Duodenal mucosa (tissue), 2 donors: ENCODE results near the gene CLEC3A.
"Not testable (repeated sequence)": the region's sequence is repeated elsewhere in the genome, so short reads cannot be mapped to it uniquely, and the experiment has no call there.

ENCODE experiments used
- H3K27ac ChIP-seq: one replicate; pipeline ENCODE4 v1.7.0; 2013; ENCODE audit warnings: low read depth, low read length
- H3K27me3 ChIP-seq, 2 donors: one replicate each; pipeline ENCODE4 v1.7.0; 2013; ENCODE audit warnings: low read length in 2 of 2, control low read depth in 1 of 2; ENCODE audit not compliant: insufficient read depth in 2 of 2, control insufficient read depth in 1 of 2
- H3K36me3 ChIP-seq, 2 donors: one replicate each; pipeline ENCODE4 v1.7.0; 2013; ENCODE audit warnings: low read length in 2 of 2, control low read depth in 1 of 2; ENCODE audit not compliant: insufficient read depth in 2 of 2, control insufficient read depth in 1 of 2
- H3K4me1 ChIP-seq, 2 donors: one replicate each; pipeline ENCODE4 v1.7.0; 2013; ENCODE audit warnings: low read length in 2 of 2, control low read depth in 1 of 2; ENCODE audit not compliant: insufficient read depth in 2 of 2, control insufficient read depth in 1 of 2
- H3K4me3 ChIP-seq, 2 donors: one replicate each; pipeline ENCODE4 v1.7.0; 2013; ENCODE audit warnings: low read length in 2 of 2, low read depth in 1 of 2
- H3K9ac ChIP-seq, 2 donors: one replicate each; pipeline ENCODE4 v1.7.0; 2013; ENCODE audit warnings: low read length in 2 of 2, low read depth in 1 of 2
- H3K9me3 ChIP-seq, 2 donors: one replicate each; pipeline ENCODE4 v1.7.0; 2013; ENCODE audit warnings: low read length in 2 of 2, control low read depth in 1 of 2; ENCODE audit not compliant: control insufficient read depth in 1 of 2

CLEC3A gene

DNA sequence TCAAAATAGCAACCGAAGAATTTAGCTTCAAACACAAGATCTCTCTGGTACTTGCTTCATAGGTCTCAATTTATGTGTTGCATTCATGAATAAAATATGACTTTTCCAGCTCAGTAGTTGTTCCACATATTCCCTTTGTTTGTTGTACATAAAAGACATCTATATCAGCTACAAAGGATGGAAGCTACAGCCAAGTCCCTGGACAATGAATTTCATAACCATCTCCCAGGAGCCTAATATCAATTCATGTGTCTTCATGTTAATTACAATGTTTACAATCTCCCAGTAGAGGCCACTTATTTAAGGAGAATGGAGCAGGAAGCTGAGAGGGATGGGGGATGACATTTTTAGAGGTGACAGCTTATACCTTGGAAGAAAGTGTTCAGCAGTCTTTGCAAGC lies 3.3 kb downstream of the CLEC3A start:
- Histone ChIP-seq H3K27ac (no peak overlapping the region), H3K9ac (no peak overlapping the region), H3K9me3 (no peaks in the 10 kb centered on the region), H3K4me1 (no peaks in the 10 kb centered on the region), H3K27me3 (no peaks in the 10 kb centered on the region), H3K4me3 (no peak overlapping the region), H3K36me3 (no peaks in the 10 kb centered on the region)

- H3K9me3 ChIP-seq: no peaks in the 10 kb centered on the region
- H3K27ac ChIP-seq: no peak overlapping the region
- no peaks in the 10 kb centered on the region for H3K36me3 ChIP-seq
- H3K4me3 ChIP-seq: no peak overlapping the region
- no peak overlapping the region for H3K9ac ChIP-seq
- no peaks in the 10 kb centered on the region for H3K4me1 ChIP-seq
- no peaks in the 10 kb centered on the region for H3K27me3 ChIP-seq
These were observed 5.7 kb downstream of the CLEC3A start for GRCh38 chr16:78028018-78028417.

DNA sequence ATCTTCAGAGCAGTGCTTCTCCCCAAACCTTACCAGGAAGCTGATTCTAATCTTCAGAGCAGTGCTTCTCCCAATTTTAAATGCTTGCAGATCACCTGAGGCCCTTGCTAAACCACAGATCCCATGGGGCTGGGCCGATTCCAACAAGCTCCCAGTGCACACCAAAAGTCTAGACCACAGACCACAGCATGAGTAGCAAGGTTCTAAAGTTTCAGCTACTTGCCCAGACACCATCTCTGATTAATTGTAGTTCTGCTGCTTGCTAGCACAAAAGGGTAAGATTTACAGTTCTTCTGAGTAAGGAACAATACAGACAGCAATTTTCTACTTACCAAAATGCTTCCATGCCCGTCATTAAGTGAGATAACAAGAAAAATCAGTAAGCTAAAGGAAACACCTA lies 12.2 kb downstream of the CLEC3A start:
- Histone ChIP-seq H3K4me3 (no peak overlapping the region), H3K4me1 (no peaks in the 10 kb centered on the region)

DNA sequence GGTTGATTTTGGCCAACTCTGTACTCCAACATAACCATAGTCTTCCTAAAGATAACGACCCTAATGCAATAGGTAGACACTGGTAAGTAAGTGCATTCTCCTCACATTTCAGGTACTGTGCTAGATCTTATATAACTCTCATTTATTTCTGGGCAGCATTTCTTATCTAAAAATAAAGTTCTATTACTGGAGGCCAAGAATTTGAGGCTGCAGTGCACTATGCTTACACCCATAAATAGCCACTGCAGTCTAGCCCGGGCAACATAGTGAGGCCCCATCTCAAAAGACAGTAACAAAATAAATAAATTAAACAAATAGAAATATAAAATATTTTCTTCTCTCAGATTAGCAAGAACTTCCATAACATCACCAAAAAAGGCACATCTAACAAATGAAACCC lies 12.7 kb downstream of the CLEC3A start:
- Histone ChIP-seq H3K4me1 (no peaks in the 10 kb centered on the region), H3K9me3 (no peaks in the 10 kb centered on the region), H3K4me3 (no peak overlapping the region), H3K9ac (no peak overlapping the region), H3K27me3 (no peaks in the 10 kb centered on the region), H3K27ac (no peak overlapping the region), H3K36me3 (no peaks in the 10 kb centered on the region)

More for the DNA sequence above, 12.2 kb downstream of the CLEC3A start:
- Histone ChIP-seq H3K9ac (no peak overlapping the region), H3K27ac (no peak overlapping the region), H3K9me3 (no peaks in the 10 kb centered on the region), H3K27me3 (no peaks in the 10 kb centered on the region), H3K36me3 (no peaks in the 10 kb centered on the region)

DNA sequence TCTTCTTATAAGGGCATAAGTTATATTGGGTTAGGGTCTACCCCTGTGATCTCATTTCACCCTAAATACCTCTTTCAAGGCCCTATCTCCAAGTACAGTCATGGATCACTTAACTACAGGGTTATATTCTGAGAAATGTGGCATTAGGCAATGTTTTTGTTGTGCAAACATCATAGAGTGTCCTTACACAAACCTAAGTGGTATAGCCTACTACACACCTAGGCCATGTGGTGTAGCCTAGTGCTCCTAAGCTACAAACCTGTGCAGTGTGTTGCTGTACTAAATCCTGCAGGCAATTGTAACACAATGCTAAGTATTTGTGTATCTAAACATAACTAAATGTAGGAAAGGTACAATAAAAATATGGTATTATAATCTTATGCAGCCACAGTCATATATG lies 18.0 kb downstream of the CLEC3A start:
- no peak overlapping the region for H3K4me3 ChIP-seq
- no peak overlapping the region for H3K9ac ChIP-seq
- no peaks in the 10 kb centered on the region for H3K27me3 ChIP-seq
- H3K9me3 ChIP-seq: no peaks in the 10 kb centered on the region
- H3K27ac ChIP-seq: no peak overlapping the region
- H3K36me3 ChIP-seq: no peaks in the 10 kb centered on the region
- H3K4me1 ChIP-seq: no peaks in the 10 kb centered on the region

DNA sequence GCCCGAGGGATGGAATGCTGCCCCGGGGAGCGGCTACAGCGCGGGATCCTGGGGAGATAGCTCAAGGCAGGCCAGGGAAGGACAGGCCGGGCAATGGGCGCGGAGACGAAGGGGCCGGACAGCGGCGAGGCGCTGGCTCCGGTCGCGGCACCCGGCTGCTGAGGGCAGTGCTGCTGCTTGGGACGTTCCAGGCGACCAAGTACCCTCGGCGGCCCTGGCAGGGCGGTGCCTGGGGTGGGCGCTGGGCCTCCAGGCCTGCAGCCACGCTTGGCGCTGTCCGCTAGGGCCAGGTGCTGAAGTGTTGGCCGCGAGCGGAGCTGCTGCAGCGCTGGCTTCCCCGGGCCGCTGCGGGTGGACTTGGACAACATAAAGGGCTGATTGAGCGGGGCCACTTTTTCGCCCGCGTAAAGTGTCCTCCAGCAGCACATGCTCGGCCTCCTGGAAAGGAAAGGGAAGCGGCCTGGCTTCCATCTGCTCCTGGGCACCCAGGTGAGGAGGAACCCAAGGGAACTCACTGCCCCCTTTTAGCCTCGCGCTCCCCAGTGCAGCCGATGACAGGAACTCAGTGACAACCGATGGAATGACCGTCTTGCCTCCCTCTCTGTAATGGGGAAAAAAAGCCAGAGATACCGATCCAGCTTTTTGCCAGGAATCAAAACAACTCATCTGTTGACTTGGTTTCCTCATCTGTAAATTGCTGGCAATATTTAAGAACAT lies 23.7 kb downstream of the CLEC3A start:
- H3K4me3 ChIP-seq: no peak overlapping the region
- no peaks in the 10 kb centered on the region for H3K4me1 ChIP-seq
- no peak overlapping the region for H3K9ac ChIP-seq
- no peak overlapping the region for H3K27ac ChIP-seq
- no peaks in the 10 kb centered on the region for H3K36me3 ChIP-seq
- H3K27me3 ChIP-seq: peaks cover 0 to 4% of the 10 kb centered on the region in 2 donors
- H3K9me3 ChIP-seq: no peaks in the 10 kb centered on the region

- Histone ChIP-seq H3K9me3 (no peaks in the 10 kb centered on the region), H3K36me3 (no peaks in the 10 kb centered on the region), H3K27me3 (peaks cover 0 to 4% of the 10 kb centered on the region in 2 donors), H3K9ac (no peak overlapping the region), H3K4me1 (no peaks in the 10 kb centered on the region), H3K4me3 (no peak overlapping the region), H3K27ac (no peak overlapping the region)
These were observed 26.0 kb downstream of the CLEC3A start for GRCh38 chr16:78048319-78048718.

DNA sequence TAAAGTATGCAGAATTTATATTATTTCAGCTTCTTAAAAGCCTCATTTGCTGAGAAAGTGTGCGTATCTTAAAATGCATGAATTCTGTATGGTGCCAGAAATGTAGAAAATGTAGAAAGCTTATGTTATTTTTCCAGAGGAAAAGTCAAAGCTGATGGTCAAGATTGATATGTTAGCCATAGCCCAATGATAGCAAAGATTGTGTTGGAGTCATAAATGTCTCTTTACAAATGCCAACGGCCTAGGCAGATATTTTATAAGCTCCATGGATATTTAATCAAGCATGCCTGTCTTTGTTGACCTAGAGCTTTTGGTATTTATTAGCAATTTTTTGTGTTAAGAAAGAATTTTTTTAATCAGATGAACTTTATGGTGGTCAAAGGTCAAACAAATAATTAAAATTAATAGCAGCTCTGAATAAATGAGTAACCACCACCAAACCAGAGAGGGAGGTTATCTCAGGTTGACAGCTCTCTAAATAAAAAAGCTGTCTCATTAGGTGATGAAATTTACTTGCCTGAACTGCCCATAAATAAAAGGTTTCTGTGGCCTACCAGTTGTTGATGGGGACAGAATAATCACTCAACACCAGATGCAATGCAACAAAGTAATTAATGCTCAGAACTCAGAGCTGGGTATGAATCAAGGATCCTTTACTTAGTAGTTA lies 28.5 kb downstream of the CLEC3A start:
- Histone ChIP-seq H3K4me3 (no peak overlapping the region), H3K27me3 (peaks cover 2% of the 10 kb centered on the region in 2 donors), H3K9me3 (no peaks in the 10 kb centered on the region), H3K9ac (no peak overlapping the region), H3K4me1 (no peaks in the 10 kb centered on the region), H3K27ac (no peak overlapping the region), H3K36me3 (no peaks in the 10 kb centered on the region)

DNA sequence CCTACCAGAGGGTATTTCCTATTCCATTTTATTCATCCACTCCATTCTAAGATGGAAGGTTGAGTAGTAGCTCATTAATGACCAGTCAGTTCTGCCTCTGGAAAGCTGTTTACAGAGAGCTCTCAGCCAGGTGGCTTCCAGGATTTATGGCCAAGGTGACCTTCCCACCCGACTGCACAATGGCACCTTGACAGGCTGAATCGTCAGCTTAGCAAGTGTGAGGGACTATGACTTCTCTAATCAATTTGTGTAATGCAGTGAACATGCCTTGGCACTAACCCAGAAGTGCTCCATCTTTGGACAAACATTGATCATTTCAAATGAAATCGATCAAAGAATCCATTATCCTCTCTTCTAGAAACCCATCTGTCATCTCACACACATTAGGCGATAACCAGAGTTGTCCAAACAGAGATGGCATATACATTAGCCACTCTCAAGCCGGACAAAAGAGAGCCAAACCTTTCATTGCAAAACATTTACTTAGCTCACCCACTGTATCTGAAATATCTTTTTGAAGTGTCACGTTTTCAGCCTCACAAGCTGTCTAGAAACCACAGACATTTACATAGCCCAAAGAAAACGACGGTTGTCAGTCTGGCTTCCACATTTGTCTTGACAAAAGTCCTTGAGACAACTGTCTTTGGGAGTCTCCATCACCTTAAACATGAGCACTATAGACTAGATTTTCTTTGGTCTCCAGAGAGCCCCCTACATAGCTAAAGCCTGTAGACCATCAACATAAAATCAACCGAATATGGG lies 35.6 kb downstream of the CLEC3A start:
- H3K9ac ChIP-seq: no peak overlapping the region
- no peaks in the 10 kb centered on the region for H3K36me3 ChIP-seq
- no peak overlapping the region for H3K27ac ChIP-seq
- no peak overlapping the region for H3K4me3 ChIP-seq
- no peaks in the 10 kb centered on the region for H3K9me3 ChIP-seq
- peaks cover 0 to 5% of the 10 kb centered on the region in 2 donors for H3K27me3 ChIP-seq
- no peaks in the 10 kb centered on the region for H3K4me1 ChIP-seq

GRCh38 chr16:78059806-78060205 lies 37.5 kb downstream of the CLEC3A start:
- H3K27ac ChIP-seq, H3K36me3 ChIP-seq, H3K9ac ChIP-seq, H3K27me3 ChIP-seq, H3K9me3 ChIP-seq, H3K4me1 ChIP-seq, H3K4me3 ChIP-seq: not testable (repeated sequence)
